H1 (cell line): ENCODE data around the gene ABCC4. TPM values are rescaled to one million over a fixed set of nuclear protein-coding genes. Genes with fewer than 3 reads are reported as not detected.

Experiments
- CTCF ChIA-PET: fragments of 300-600 bp; sonication (Branson Sonifier 250); formaldehyde crosslinking; loops from one replicate; lab custom pipeline; 2021; ENCODE audit not compliant: partially characterized antibody; lab: Charles Lee
- POLR2A ChIA-PET: fragments of 300-600 bp; sonication (Branson Sonifier 250); formaldehyde crosslinking; loops from one replicate; lab custom pipeline; 2021; ENCODE audit warnings: inconsistent platforms; ENCODE audit not compliant: partially characterized antibody; lab: Charles Lee
- DNase-seq, 2 experiments: peaks; one replicate each; pipeline versions ENCODE4 v3.0.0 to v3.0.0-alpha.2; 2010 to 2022; ENCODE audit warnings: low spot score in 2 of 2, low read depth in 1 of 2, mixed read lengths in 1 of 2
- FAIRE-seq: peaks from 2 replicates; lab custom pipeline; 2011; peaks lifted over from hg19 to GRCh38; lab: Jason Lieb, UNC
- H2AFZ ChIP-seq: 2 replicates; pipeline ENCODE4 v1.8.1; 2012; ENCODE audit warnings: low read length, inconsistent platforms
- H2AK5ac ChIP-seq: 2 replicates; pipeline ENCODE4 v1.6.1; 2013; ENCODE audit warnings: low read depth, low read length
- H2BK120ac ChIP-seq: replicated peaks from 2 replicates; pipeline ENCODE3; 2013; ENCODE audit warnings: low read depth, low read length, inconsistent platforms
- H2BK12ac ChIP-seq: 2 replicates; pipeline ENCODE4 v1.6.1; 2013; ENCODE audit warnings: low read depth, low read length
- H2BK15ac ChIP-seq: 2 replicates; pipeline ENCODE4 v1.6.1; 2013; ENCODE audit warnings: low read length
- H2BK20ac ChIP-seq: 2 replicates; pipeline ENCODE4 v1.6.1; 2013; ENCODE audit warnings: low read length
- H2BK5ac ChIP-seq: 2 replicates; pipeline ENCODE4 v1.6.1; 2013; ENCODE audit warnings: low read depth, low read length
- H3K14ac ChIP-seq: 2 replicates; pipeline ENCODE4 v1.6.1; 2013; ENCODE audit warnings: inconsistent platforms; ENCODE audit not compliant: insufficient read length
- H3K18ac ChIP-seq: 2 replicates; pipeline ENCODE4 v1.6.1; 2013; ENCODE audit warnings: low read length; ENCODE audit errors: extremely low read depth
- H3K23ac ChIP-seq: 2 replicates; pipeline ENCODE4 v1.6.1; 2013; ENCODE audit warnings: inconsistent platforms; ENCODE audit not compliant: insufficient read length
- H3K23me2 ChIP-seq: 2 replicates; pipeline ENCODE4 v1.6.1; 2013; ENCODE audit warnings: low read depth, low read length
- H3K27ac ChIP-seq: 2 replicates; pipeline ENCODE4 v1.6.1; 2011; ENCODE audit warnings: low read depth, low read length, inconsistent platforms
- H3K27me3 ChIP-seq, 4 experiments: replicated peaks in 1 of 4; 1 replicate in 1 of 4; 2 replicates in 3 of 4; pipeline versions ENCODE4 v1.6.1 to v1.8.1; 2011 to 2013; ENCODE audit warnings: low read length in 3 of 4, mild to moderate bottlenecking in 3 of 4, inconsistent platforms in 2 of 4, mixed read lengths in 2 of 4, moderate library complexity in 1 of 4; ENCODE audit not compliant: control insufficient read depth in 3 of 4, insufficient read depth in 3 of 4; ENCODE audit errors: extremely low read depth in 1 of 4
- H3K36me3 ChIP-seq, 4 experiments: 2 replicates each; pipeline versions ENCODE4 v1.6.1 to v1.8.1; 2011 to 2013; ENCODE audit warnings: mild to moderate bottlenecking in 4 of 4, low read length in 3 of 4, moderate library complexity in 2 of 4, control low read depth in 1 of 4, inconsistent platforms in 1 of 4; ENCODE audit not compliant: insufficient read depth in 4 of 4, control insufficient read depth in 2 of 4
- H3K4ac ChIP-seq: replicated peaks from 2 replicates; pipeline ENCODE3; 2013; ENCODE audit warnings: low read length, low read depth, mixed read lengths, inconsistent platforms; ENCODE audit not compliant: insufficient read length
- H3K4me1 ChIP-seq, 4 experiments: replicated peaks in 1 of 4; 1 replicate in 1 of 4; 2 replicates in 3 of 4; pipeline versions ENCODE4 v1.6.1 to v1.8.1; 2011 to 2013; ENCODE audit warnings: low read length in 3 of 4, inconsistent platforms in 2 of 4, mixed read lengths in 1 of 4; ENCODE audit not compliant: insufficient read depth in 4 of 4, control insufficient read depth in 3 of 4
- H3K4me2 ChIP-seq, 2 experiments: 2 replicates each; pipeline versions ENCODE4 v1.6.1 to v1.8.1; 2011 to 2013; ENCODE audit warnings: low read depth in 2 of 2, low read length in 2 of 2, control low read depth in 1 of 2, inconsistent platforms in 1 of 2, mild to moderate bottlenecking in 1 of 2; ENCODE audit not compliant: insufficient read depth in 1 of 2
- H3K4me3 ChIP-seq, 4 experiments: fragments of 200-600, 300-600 bp in 1 of 4; sonication (generic), shearing (Covaris generic), sonication (Bioruptor Twin) in 1 of 4; 2 replicates each; pipeline versions ENCODE4 v1.5.1 to v1.8.1; 2011 to 2016; ENCODE audit warnings: low read length in 4 of 4, low read depth in 3 of 4, control low read depth in 2 of 4, inconsistent platforms in 2 of 4, mild to moderate bottlenecking in 2 of 4, mixed read lengths in 1 of 4, moderate library complexity in 1 of 4; ENCODE audit not compliant: insufficient read depth in 2 of 4; ENCODE audit errors: extremely low read depth in 1 of 4
- H3K56ac ChIP-seq: replicated peaks from 2 replicates; pipeline ENCODE3; 2013; ENCODE audit warnings: low read depth, mild to moderate bottlenecking, mixed read lengths, low read length, inconsistent platforms; ENCODE audit not compliant: insufficient read length
- H3K79me1 ChIP-seq: 2 replicates; pipeline ENCODE4 v1.6.1; 2013; ENCODE audit warnings: low read depth, low read length, control low read depth
- H3K79me2 ChIP-seq, 2 experiments: 2 replicates each; pipeline versions ENCODE4 v1.6.1 to v1.8.1; 2012 to 2013; ENCODE audit warnings: low read length in 2 of 2, mild to moderate bottlenecking in 2 of 2, inconsistent platforms in 1 of 2; ENCODE audit not compliant: insufficient read depth in 2 of 2, control insufficient read depth in 1 of 2
- H3K9ac ChIP-seq, 4 experiments: replicated peaks in 1 of 4; 1 replicate in 1 of 4; 2 replicates in 3 of 4; pipeline versions ENCODE4 v1.6.1 to v1.8.1; 2011 to 2013; ENCODE audit warnings: low read depth in 3 of 4, low read length in 3 of 4, control low read depth in 2 of 4, mild to moderate bottlenecking in 2 of 4, moderate library complexity in 2 of 4, inconsistent platforms in 1 of 4; ENCODE audit errors: extremely low read depth in 1 of 4
- H3K9me3 ChIP-seq, 2 experiments: 2 replicates each; pipeline versions ENCODE4 v1.6.1 to v1.8.1; 2012 to 2013; ENCODE audit warnings: mild to moderate bottlenecking in 2 of 2, moderate library complexity in 2 of 2, control low read depth in 1 of 2, inconsistent platforms in 1 of 2, low read depth in 1 of 2, low read length in 1 of 2, mixed read lengths in 1 of 2; ENCODE audit not compliant: insufficient read depth in 2 of 2
- H4K20me1 ChIP-seq, 2 experiments: replicated peaks in 1 of 2; 2 replicates each; pipeline versions ENCODE3 to v1.8.1; 2011 to 2013; ENCODE audit warnings: inconsistent platforms in 2 of 2, low read length in 2 of 2, mild to moderate bottlenecking in 1 of 2; ENCODE audit not compliant: insufficient read depth in 2 of 2, control insufficient read depth in 1 of 2
- H4K5ac ChIP-seq: 2 replicates; pipeline ENCODE4 v1.6.1; 2013; ENCODE audit warnings: low read length, low read depth, mixed read lengths, inconsistent platforms; ENCODE audit not compliant: insufficient read length
- H4K8ac ChIP-seq: 2 replicates; pipeline ENCODE4 v1.8.0; 2013; ENCODE audit warnings: mild to moderate bottlenecking, moderate library complexity, low read length, inconsistent platforms; ENCODE audit not compliant: insufficient read depth; ENCODE audit errors: extremely low read depth
- H4K91ac ChIP-seq: replicated peaks from 2 replicates; pipeline ENCODE3; 2013; ENCODE audit warnings: low read length, mixed read lengths, inconsistent platforms; ENCODE audit not compliant: insufficient read length
- BACH1 ChIP-seq: IDR thresholded peaks from 2 replicates; pipeline ENCODE4 v1.6.1; 2012; ENCODE audit warnings: low read length, improper control_type of control experiment
- BRCA1 ChIP-seq: IDR thresholded peaks from 2 replicates; pipeline ENCODE4 v1.6.1; 2012; ENCODE audit warnings: low read depth, low read length, improper control_type of control experiment
- CBX5 ChIP-seq: fragments of 300-800, 300-1000 bp; sonication (generic); IDR thresholded peaks from 2 replicates; pipeline ENCODE4 v1.7.1; 2016; ENCODE audit warnings: antibody characterized with exemption, low read length, low read depth
- CHD1 ChIP-seq: IDR thresholded peaks from 2 replicates; pipeline ENCODE4 v1.6.1; 2012; ENCODE audit warnings: low read depth, low read length, improper control_type of control experiment
- HDAC2 ChIP-seq, 2 experiments: fragments of 300-600 bp in 1 of 2; sonication (generic) in 1 of 2; IDR thresholded peaks; 2 replicates each; pipeline ENCODE4 v1.6.1; 2011 to 2012; ENCODE audit warnings: low read depth in 2 of 2, low read length in 2 of 2, mild to moderate bottlenecking in 2 of 2, moderate library complexity in 2 of 2, borderline replicate concordance in 1 of 2, inconsistent platforms in 1 of 2
- MAFK ChIP-seq: IDR thresholded peaks from 2 replicates; pipeline ENCODE4 v1.6.1; 2012; ENCODE audit warnings: low read depth, mild to moderate bottlenecking, improper control_type of control experiment, low read length
- NANOG ChIP-seq: IDR thresholded peaks from 2 replicates; pipeline ENCODE4 v1.6.1; 2011; ENCODE audit warnings: low read length, low read depth, mild to moderate bottlenecking, inconsistent platforms; ENCODE audit not compliant: insufficient read depth, poor library complexity, severe bottlenecking
- RBBP5 ChIP-seq: IDR thresholded peaks from 2 replicates; pipeline ENCODE4 v1.7.1; 2012; ENCODE audit warnings: low read depth, mild to moderate bottlenecking, inconsistent platforms, low read length, moderate library complexity, borderline replicate concordance
- polyA plus RNA-seq, 7 experiments: library from polyadenylated mRNA; depleted of rRNA in 3 of 7; stranded (reverse) in 5 of 7; unstranded in 2 of 7; fragments of >200 nt in 5 of 7; fragments of 200-250 nt in 2 of 7; gene quantifications; 1 replicate in 5 of 7; 2 replicates in 1 of 7; 4 replicates in 1 of 7; pipeline versions ENCODE4 v1.2.1 to v1.2.3, GENCODE V29; 2011 to 2013; ENCODE audit warnings: missing spikeins in 2 of 7, mixed read lengths in 2 of 7
- total RNA-seq: library from RNA; stranded (reverse); fragmentation: NEBNext Ultra II Directional; extraction: Animal tissue kit (Norgen Biotek cat#: 25700); gene quantifications from 2 replicates; pipeline ENCODE4 v1.2.1, GENCODE V29; 2021

Gene ABCC4
- total and polyA plus RNA-seq, 2 of the 8 experiments (the other 6 are each of a cell fraction or from before 2014, with no cell fraction given): 4.0 to 14.1 TPM

DNA sequence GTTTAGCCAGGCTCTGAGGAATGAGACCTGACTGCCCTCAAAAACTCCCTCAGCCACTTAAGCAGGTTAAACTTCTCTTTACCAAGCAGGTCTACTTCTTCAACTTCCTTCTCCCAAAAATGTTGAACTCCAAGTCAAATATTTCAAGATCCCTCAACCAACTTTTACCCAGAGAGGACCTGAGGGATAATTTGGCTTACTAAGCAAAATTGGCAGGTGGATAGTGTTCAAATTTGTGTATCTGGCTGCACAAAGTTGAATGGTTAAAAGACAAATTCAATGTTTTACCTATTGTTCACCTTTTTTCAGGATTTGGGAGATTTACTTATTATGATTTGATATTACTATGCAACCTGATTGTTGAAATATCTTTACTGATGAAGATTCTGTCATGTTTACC, 296.0 kb downstream of the ABCC4 start:
- no peak overlapping the region for H3K4me3 ChIP-seq
- H3K27me3 ChIP-seq: peaks cover 0 to 2% (median 0%) of the 10 kb centered on the region in 4 experiments; a peak in 2 of 7 replicates
- no peak overlapping the region for H3K56ac ChIP-seq
- no peak overlapping the region for H3K27ac ChIP-seq
- H3K4ac ChIP-seq: no peak overlapping the region
- H2AFZ ChIP-seq: no peak overlapping the region
- no peak for DNase-seq
- no peak overlapping the region for H2BK5ac ChIP-seq
- H3K79me2 ChIP-seq: no peaks in the 10 kb centered on the region
- no peak overlapping the region for H2BK15ac ChIP-seq
- H2BK120ac ChIP-seq: no peak overlapping the region
- FAIRE-seq: no peak
- no peak overlapping the region for H4K91ac ChIP-seq
- H3K9ac ChIP-seq: no peak overlapping the region
- H3K14ac ChIP-seq: no peak overlapping the region
- H3K23me2 ChIP-seq: no peaks in the 10 kb centered on the region
- H3K23ac ChIP-seq: no peak overlapping the region
- ChIA-PET CTCF (no interaction called here), POLR2A (no interaction called here)
- H2BK12ac ChIP-seq: no peak overlapping the region
- H2BK20ac ChIP-seq: no peak overlapping the region
- no peaks in the 10 kb centered on the region for H3K36me3 ChIP-seq
- H3K4me2 ChIP-seq: no peak overlapping the region
- no peak overlapping the region for H2AK5ac ChIP-seq
- H3K79me1 ChIP-seq: no peaks in the 10 kb centered on the region
- H3K4me1 ChIP-seq: peaks cover 0 to 9% (median 6%) of the 10 kb centered on the region in 4 experiments; a peak in 5 of 7 replicates
- no peak overlapping the region for H4K8ac ChIP-seq
- no peaks in the 10 kb centered on the region for H4K20me1 ChIP-seq
- no peak overlapping the region for H3K18ac ChIP-seq
- no peak overlapping the region for H4K5ac ChIP-seq
- no peaks in the 10 kb centered on the region for H3K9me3 ChIP-seq
- no peak for TF ChIP-seq BACH1
- TF ChIP-seq CHD1: no peak
- TF ChIP-seq HDAC2 (IDR thresholded peaks at IDR 0.05; ENCODE audit: borderline replicate concordance in 1 of 2, low read depth in 2 of 2, low read length in 2 of 2): no peak
- TF ChIP-seq NANOG: no peak
- TF ChIP-seq CBX5: no peak
- no peak for TF ChIP-seq RBBP5
- no peak; the same call in 1 of the 2 replicates for TF ChIP-seq MAFK
- no peak for TF ChIP-seq BRCA1
